ENCODE results near the gene D2HGDH. TPM values are rescaled to one million over a fixed set of nuclear protein-coding genes. Genes with fewer than 3 reads are reported as not detected.
A peak's percentile ranks its signal among the peaks of the same experiment; 100 is the strongest.

D2HGDH gene
- total and polyA plus RNA-seq, 10 of the 15 experiments (the other 5 are each of a cell fraction or from before 2014, with no cell fraction given) = 0.52 to 32.1 (median 11.0) TPM

- no peak for TF ChIP-seq SKIL (IDR thresholded peaks at IDR 0.05; ENCODE audit: low read depth, poor library complexity, severe bottlenecking)
- TF ChIP-seq EGR1 (IDR thresholded peaks at IDR 0.05; ENCODE audit: borderline replicate concordance in 1 of 2, low read depth in 2 of 2, low read length in 2 of 2) = peak in 1 of 2 experiments; percentile 91; a peak in 2 of 3 replicates
- no peak for TF ChIP-seq KAT2A (conservative IDR thresholded peaks at IDR 0.05; ENCODE audit: control insufficient read depth, low read depth, low read length)
- TF ChIP-seq SIN3A (IDR thresholded peaks at IDR 0.05; ENCODE audit: low read depth, low read length) = peak; percentile 56; the same call in 1 of the 2 replicates
- TF ChIP-seq, protein P1, sequence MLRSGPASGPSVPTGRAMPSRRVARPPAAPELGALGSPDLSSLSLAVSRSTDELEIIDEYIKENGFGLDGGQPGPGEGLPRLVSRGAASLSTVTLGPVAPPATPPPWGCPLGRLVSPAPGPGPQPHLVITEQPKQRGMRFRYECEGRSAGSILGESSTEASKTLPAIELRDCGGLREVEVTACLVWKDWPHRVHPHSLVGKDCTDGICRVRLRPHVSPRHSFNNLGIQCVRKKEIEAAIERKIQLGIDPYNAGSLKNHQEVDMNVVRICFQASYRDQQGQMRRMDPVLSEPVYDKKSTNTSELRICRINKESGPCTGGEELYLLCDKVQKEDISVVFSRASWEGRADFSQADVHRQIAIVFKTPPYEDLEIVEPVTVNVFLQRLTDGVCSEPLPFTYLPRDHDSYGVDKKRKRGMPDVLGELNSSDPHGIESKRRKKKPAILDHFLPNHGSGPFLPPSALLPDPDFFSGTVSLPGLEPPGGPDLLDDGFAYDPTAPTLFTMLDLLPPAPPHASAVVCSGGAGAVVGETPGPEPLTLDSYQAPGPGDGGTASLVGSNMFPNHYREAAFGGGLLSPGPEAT (IDR thresholded peaks at IDR 0.05; ENCODE audit: low read depth) = peak; percentile 53; the same call in 1 of the 2 replicates
- TF ChIP-seq ZBTB40 (IDR thresholded peaks at IDR 0.05; ENCODE audit: borderline replicate concordance) = no peak
- TF ChIP-seq KLF5 (IDR thresholded peaks at IDR 0.05; ENCODE audit: partially characterized antibody) = no peak
- no peak for TF ChIP-seq NR2C2 (IDR thresholded peaks at IDR 0.05; ENCODE audit: borderline replicate concordance, control insufficient read depth, insufficient read length, low read depth)
- TF ChIP-seq ZSCAN29 (IDR thresholded peaks at IDR 0.05) = peak; percentile 46; the same call in 1 of the 2 replicates
- peak; percentile 25; the same call in 1 of the 2 replicates for TF ChIP-seq IKZF1 (conservative IDR thresholded peaks at IDR 0.05)
- TF ChIP-seq, protein P2, sequence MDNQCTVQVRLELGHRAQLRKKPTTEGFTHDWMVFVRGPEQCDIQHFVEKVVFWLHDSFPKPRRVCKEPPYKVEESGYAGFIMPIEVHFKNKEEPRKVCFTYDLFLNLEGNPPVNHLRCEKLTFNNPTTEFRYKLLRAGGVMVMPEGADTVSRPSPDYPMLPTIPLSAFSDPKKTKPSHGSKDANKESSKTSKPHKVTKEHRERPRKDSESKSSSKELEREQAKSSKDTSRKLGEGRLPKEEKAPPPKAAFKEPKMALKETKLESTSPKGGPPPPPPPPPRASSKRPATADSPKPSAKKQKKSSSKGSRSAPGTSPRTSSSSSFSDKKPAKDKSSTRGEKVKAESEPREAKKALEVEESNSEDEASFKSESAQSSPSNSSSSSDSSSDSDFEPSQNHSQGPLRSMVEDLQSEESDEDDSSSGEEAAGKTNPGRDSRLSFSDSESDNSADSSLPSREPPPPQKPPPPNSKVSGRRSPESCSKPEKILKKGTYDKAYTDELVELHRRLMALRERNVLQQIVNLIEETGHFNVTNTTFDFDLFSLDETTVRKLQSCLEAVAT (IDR thresholded peaks at IDR 0.05) = 0 out of 2 replicates have a peak, but pooled peaks have one; percentile 18
- peak; percentile 76 for TF ChIP-seq NR2F1 (conservative IDR thresholded peaks at IDR 0.05)
- no peak for TF ChIP-seq FOXM1 (IDR thresholded peaks at IDR 0.05; ENCODE audit: low read depth, low read length)
- TF ChIP-seq, protein P3, sequence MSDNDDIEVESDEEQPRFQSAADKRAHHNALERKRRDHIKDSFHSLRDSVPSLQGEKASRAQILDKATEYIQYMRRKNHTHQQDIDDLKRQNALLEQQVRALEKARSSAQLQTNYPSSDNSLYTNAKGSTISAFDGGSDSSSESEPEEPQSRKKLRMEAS (IDR thresholded peaks at IDR 0.05; ENCODE audit: low read depth, low read length) = no peak; the same call in 1 of the 2 replicates
Observed at GRCh38 chr2:241702155-241703031, 32.0 kb upstream of the D2HGDH start (continued).
